ENCODE data around the gene CFAP57. TPM values are rescaled to one million over a fixed set of nuclear protein-coding genes. Genes with fewer than 3 reads are reported as not detected.

CFAP57 gene
- total and polyA plus RNA-seq, 2 of the 13 experiments (the other 11 are each of a cell fraction or from before 2014, with no cell fraction given) = 0.01 TPM; not detected in 1

- Histone ChIP-seq H3K9ac (ENCODE audit: insufficient read depth, low read depth, low read length) (no peak overlapping the region), H3K27ac (ENCODE audit: extremely low read length, insufficient read depth, low read length) (no peak overlapping the region), H3K36me3 (replicated peaks in 1 of 2; ENCODE audit: control insufficient read depth in 1 of 2, insufficient read depth in 2 of 2, low read length in 2 of 2) (no peaks in the 10 kb centered on the region), H3K4me2 (ENCODE audit: low read depth, low read length) (no peak overlapping the region), H4K20me1 (ENCODE audit: insufficient read depth, low read length) (no peaks in the 10 kb centered on the region), H3K27me3 (ENCODE audit: control insufficient read depth in 1 of 2, insufficient read depth in 2 of 2, low read length in 2 of 2) (peaks cover 0 to 3% of the 10 kb centered on the region in 2 experiments; a peak in 1 of 5 replicates), H3K4me3 (replicated peaks in 1 of 3; ENCODE audit: insufficient read depth in 1 of 3, low read depth in 2 of 3, low read length in 3 of 3) (no peak overlapping the region), H3K79me2 (ENCODE audit: insufficient read depth, low read length) (no peaks in the 10 kb centered on the region), H2AFZ (ENCODE audit: low read length) (no peak overlapping the region), H3K4me1 (ENCODE audit: insufficient read depth, low read length) (peaks cover 75% of the 10 kb centered on the region), H3K9me3 (ENCODE audit: low read length) (no peaks in the 10 kb centered on the region)
- intact Hi-C loops (cut with micrococcal nuclease; ENCODE audit: unreplicated experiment) = no loop called here
- POLR2A ChIA-PET = no interaction called here
- FAIRE-seq (no peak), DNase-seq (ENCODE audit: low spot score) (no peak), ATAC-seq (no peak)
- WGBS (ENCODE audit: low lambda C conversion rate) = 20% methylated on average over 8 of the region's 9 CpGs
- CTCF ChIA-PET (ENCODE audit: low intra/inter-chr PET ratio, low total read pairs) = no interaction called here
- in situ Hi-C loops (cut with HindIII; ENCODE audit: extremely low pct_ligation_motif_present, low pct_unique_long_range_greater_than_20kb) = no loop called here
- no peak for TF ChIP-seq FOXK2 (IDR thresholded peaks at IDR 0.05)
- no peak for TF ChIP-seq NFKB2 (CRISPR knock-in tag; IDR thresholded peaks at IDR 0.05; ENCODE audit: borderline replicate concordance)
- TF ChIP-seq SP140L (CRISPR knock-in tag; IDR thresholded peaks at IDR 0.05; ENCODE audit: borderline replicate concordance) = no peak
- TF ChIP-seq ZBTB40 (IDR thresholded peaks at IDR 0.05) = no peak
- TF ChIP-seq ZBTB40 (CRISPR knock-in tag; IDR thresholded peaks at IDR 0.05) = no peak
- no TSS peak for BruUV-seq (replicated peaks)
Observed at GRCh38 chr1:43272161-43272560, 100.0 kb downstream of the CFAP57 start.
